Kidney (tissue), 14 donors: ENCODE results near the gene RHEB. TPM values are rescaled to one million over a fixed set of nuclear protein-coding genes. Genes with fewer than 3 reads are reported as not detected.

ENCODE experiments used
- DNase-seq, 5 donors: peaks; one replicate each; pipeline ENCODE4 v3.0.0-alpha.2; 2013 to 2020
- FAIRE-seq: peaks from 2 replicates; lab custom pipeline; 2012; peaks lifted over from hg19 to GRCh38; lab: Jason Lieb, UNC
- H3K27ac ChIP-seq, 2 donors: one replicate each; pipeline ENCODE4 v1.7.0; 2013; ENCODE audit warnings: low read depth in 2 of 2, low read length in 2 of 2, inconsistent platforms in 1 of 2
- H3K27me3 ChIP-seq: one replicate; pipeline ENCODE4 v1.7.1; 2013; ENCODE audit warnings: low read length, inconsistent platforms; ENCODE audit not compliant: control insufficient read depth, insufficient read depth
- H3K36me3 ChIP-seq, 3 donors: one replicate each; pipeline versions ENCODE4 v1.7.0 to v1.7.1; 2013; ENCODE audit warnings: low read length in 3 of 3, control low read depth in 1 of 3, inconsistent platforms in 1 of 3; ENCODE audit not compliant: insufficient read depth in 3 of 3, control insufficient read depth in 2 of 3
- H3K4me1 ChIP-seq, 3 donors: one replicate each; pipeline versions ENCODE4 v1.7.0 to v1.7.1; 2013; ENCODE audit warnings: low read length in 3 of 3, inconsistent platforms in 1 of 3, low read depth in 1 of 3; ENCODE audit not compliant: control insufficient read depth in 2 of 3, insufficient read depth in 2 of 3
- H3K4me3 ChIP-seq, 3 donors: one replicate each; pipeline versions ENCODE4 v1.7.0 to v1.8.1; 2013; ENCODE audit warnings: low read length in 3 of 3, control low read depth in 1 of 3, inconsistent platforms in 1 of 3
- H3K9ac ChIP-seq, 3 donors: one replicate each; pipeline versions ENCODE4 v1.7.0 to v1.7.1; 2013; ENCODE audit warnings: low read length in 3 of 3, control low read depth in 1 of 3, inconsistent platforms in 1 of 3
- H3K9me3 ChIP-seq, 3 donors: one replicate each; pipeline versions ENCODE4 v1.7.0 to v1.7.1; 2013; ENCODE audit warnings: low read length in 3 of 3, control low read depth in 1 of 3, inconsistent platforms in 1 of 3; ENCODE audit not compliant: control insufficient read depth in 2 of 3, insufficient read depth in 1 of 3
- intact Hi-C: fragments of 100-400 bp; cut with DNase I; formaldehyde crosslinking; loops from one replicate; pipeline ENCODE4 v1.11.1; 2022
- polyA plus RNA-seq: library from polyadenylated mRNA; stranded (reverse); fragments of 350-450 nt; fragmentation: Illumina TruSeq; extraction: RNeasy Lipid Tissue Mini Kit (QIAGEN cat#74804); gene quantifications from one replicate; pipeline ENCODE4 v1.2.3, GENCODE V29; 2014; ENCODE audit warnings: low read depth, low replicate concordance; ENCODE audit not compliant: insufficient read depth
- total RNA-seq: library from RNA; stranded (reverse); fragmentation: NEBNext Ultra II Directional; extraction: Animal tissue kit (Norgen Biotek cat#: 25700); gene quantifications from one replicate; pipeline ENCODE4 v1.2.1, GENCODE V29; 2021
- TF ChIP-seq, protein P1 (sequence below): IDR thresholded peaks from 3 replicates; pipeline ENCODE4 v1.5.1; 2012; ENCODE audit warnings: mild to moderate bottlenecking, moderate library complexity, borderline replicate concordance; ENCODE audit not compliant: insufficient read depth; ENCODE audit errors: extremely low read depth
- donor health status: control.
- donor health status: control.
- donor health status: control.
- donor health status: control.
- donor health status: control.
- donor health status: DM: yes; HTN: yes; CAD: no.
- donor health status: Normal renal cell carcinoma (clear cell type).

Gene RHEB
- total and polyA plus RNA-seq, 2 donors from 2014 or later, result 92.7 to 123 TPM

DNA sequence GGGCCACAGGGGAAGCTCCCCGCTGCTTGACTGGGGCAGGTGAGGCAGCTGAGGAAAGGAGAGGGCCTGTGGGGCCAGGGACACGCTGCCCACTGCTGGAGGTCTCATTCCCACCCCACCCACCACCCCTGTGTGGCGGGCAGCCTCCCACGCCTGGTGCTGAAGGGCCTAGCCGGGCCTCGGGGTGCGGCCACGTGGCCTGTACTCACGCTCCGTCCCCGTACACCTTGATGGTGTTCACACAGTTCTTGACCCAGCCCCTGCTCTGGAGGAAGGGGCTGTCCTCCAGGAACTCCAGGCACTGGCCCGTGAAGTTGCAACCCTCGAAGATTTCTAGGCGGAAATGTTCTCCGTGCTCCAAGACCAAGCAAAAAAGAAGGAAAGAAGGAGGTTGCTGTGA is 83.7 kb downstream of the RHEB start:
- no peaks in the 10 kb centered on the region for H3K27me3 ChIP-seq
- FAIRE-seq (no peak), DNase-seq (peak in 1 of 5 donors; percentile 56)
- no peak overlapping the region for H3K9ac ChIP-seq
- no peak overlapping the region for H3K4me3 ChIP-seq
- H3K9me3 ChIP-seq, result no peaks in the 10 kb centered on the region
- TF ChIP-seq, protein P1, sequence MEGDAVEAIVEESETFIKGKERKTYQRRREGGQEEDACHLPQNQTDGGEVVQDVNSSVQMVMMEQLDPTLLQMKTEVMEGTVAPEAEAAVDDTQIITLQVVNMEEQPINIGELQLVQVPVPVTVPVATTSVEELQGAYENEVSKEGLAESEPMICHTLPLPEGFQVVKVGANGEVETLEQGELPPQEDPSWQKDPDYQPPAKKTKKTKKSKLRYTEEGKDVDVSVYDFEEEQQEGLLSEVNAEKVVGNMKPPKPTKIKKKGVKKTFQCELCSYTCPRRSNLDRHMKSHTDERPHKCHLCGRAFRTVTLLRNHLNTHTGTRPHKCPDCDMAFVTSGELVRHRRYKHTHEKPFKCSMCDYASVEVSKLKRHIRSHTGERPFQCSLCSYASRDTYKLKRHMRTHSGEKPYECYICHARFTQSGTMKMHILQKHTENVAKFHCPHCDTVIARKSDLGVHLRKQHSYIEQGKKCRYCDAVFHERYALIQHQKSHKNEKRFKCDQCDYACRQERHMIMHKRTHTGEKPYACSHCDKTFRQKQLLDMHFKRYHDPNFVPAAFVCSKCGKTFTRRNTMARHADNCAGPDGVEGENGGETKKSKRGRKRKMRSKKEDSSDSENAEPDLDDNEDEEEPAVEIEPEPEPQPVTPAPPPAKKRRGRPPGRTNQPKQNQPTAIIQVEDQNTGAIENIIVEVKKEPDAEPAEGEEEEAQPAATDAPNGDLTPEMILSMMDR, result no peak
- no peaks in the 10 kb centered on the region for H3K36me3 ChIP-seq
- intact Hi-C loops, result no loop called here
- peak overlapping the region in 1 of 2 donors; percentile 72 for H3K27ac ChIP-seq
- peaks cover 0 to 2% (median 0%) of the 10 kb centered on the region in 3 donors for H3K4me1 ChIP-seq

DNA sequence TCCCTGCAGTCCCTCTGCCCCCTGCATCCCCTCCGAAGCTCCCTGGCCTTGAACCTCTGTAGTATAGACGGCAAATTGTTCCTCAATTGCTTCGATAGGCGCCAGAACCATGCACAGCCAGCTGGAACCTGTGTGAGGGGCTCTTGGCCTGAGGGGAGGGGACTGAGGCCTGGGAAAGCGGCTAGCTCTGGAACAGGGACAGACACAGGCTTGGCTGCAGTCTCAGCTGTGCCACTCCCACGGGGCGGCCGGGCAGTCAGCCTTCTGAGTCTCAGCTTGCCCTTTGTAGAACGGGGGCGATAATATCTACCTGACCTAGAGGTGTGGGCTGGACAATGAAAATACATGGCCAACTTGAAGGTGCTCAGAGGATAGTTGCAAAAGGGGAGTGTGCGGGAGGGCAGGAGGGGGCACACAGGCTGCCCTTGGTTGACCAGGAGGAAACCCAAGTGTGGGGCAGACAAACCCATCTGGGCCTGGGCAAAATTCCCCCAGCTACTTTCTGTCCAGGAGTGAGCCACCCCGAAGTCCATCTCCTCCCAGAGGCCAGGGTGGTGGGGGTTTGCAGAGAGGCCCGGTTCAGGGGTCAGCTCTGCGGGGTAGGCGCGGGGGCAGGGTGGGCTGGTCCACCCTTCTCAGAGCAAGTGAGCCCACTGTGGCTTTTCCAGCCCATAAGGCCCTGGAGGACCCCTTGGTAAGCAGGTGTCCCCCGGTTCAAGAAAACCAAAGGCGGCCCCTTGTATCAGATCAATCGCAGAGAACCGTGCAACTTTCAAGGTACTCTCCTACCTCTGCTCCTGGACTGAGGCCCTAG is 84.4 kb downstream of the RHEB start:
- Histone ChIP-seq H3K27me3 (no peaks in the 10 kb centered on the region), H3K4me1 (peaks cover 0 to 2% (median 0%) of the 10 kb centered on the region in 3 donors), H3K4me3 (no peak overlapping the region), H3K27ac (no peak overlapping the region), H3K36me3 (no peaks in the 10 kb centered on the region), H3K9ac (no peak overlapping the region), H3K9me3 (no peaks in the 10 kb centered on the region)
- DNase-seq, result peak in 1 of 5 donors; percentile 58
- TF ChIP-seq, protein P1, result no peak
- intact Hi-C loops, result no loop called here
- FAIRE-seq, result no peak

DNA sequence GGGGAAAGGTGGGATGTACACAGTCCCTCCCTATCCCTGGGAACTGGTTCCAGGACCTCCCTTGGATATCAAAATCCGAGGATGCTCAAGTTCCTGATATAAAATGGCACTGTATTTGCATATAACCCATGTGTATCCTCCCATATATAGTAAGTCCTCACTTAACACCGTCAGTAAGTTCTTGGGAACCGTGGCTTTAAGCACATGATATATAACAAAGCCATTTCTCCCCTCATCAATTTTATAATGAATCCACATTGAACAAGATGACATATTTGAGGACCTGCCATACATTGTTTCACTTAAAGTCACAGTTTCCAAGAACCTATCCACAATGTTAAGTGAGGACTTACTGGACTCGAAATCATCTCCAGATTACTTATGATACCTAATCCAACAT is 85.1 kb downstream of the RHEB start:
- Histone ChIP-seq H3K4me3 (no peak overlapping the region), H3K27ac (no peak overlapping the region), H3K9ac (no peak overlapping the region), H3K27me3 (no peaks in the 10 kb centered on the region), H3K36me3 (no peaks in the 10 kb centered on the region), H3K4me1 (peaks cover 0 to 2% (median 2%) of the 10 kb centered on the region in 3 donors), H3K9me3 (no peaks in the 10 kb centered on the region)
- TF ChIP-seq, protein P1, result no peak
- FAIRE-seq (no peak), DNase-seq (no peak)
- intact Hi-C loops, result no loop called here
